NCI-H128 (cell line): ENCODE measurements around the gene CLDN6.
"Not testable (repeated sequence)": the region's sequence is repeated elsewhere in the genome, so short reads cannot be mapped to it uniquely, and the experiment has no call there.

Source experiments
- DNase-seq: peaks from one replicate; lab custom pipeline; 2025; ENCODE audit not compliant: unreplicated experiment; lab: John Stamatoyannopoulos, UW

Gene CLDN6

GRCh38 chr16:3017794-3018506 is at the start of gene CLDN6:
TSS of gene CLDN6 (minus strand) at chr16:3018183. CDS start at chr16:3016021, 2,162 bp downstream.
- DNase-seq: no peak

GRCh38 chr16:3066440-3066748 is 48.4 kb upstream of the CLDN6 start:
- DNase-seq: no peak

- no peak for DNase-seq
Measured at GRCh38 chr16:3065742-3066439, 47.9 kb upstream of the CLDN6 start.

GRCh38 chr16:3065069-3065741 is 47.2 kb upstream of the CLDN6 start, which contains the start of gene IL32:
TSS of gene IL32 (plus strand) at chr16:3065640. CDS start at chr16:3065812, 172 bp downstream.
- DNase-seq: no peak

GRCh38 chr16:3063625-3064386 is 45.8 kb upstream of the CLDN6 start:
- no peak for DNase-seq

GRCh38 chr16:3062553-3062952 is 44.6 kb upstream of the CLDN6 start:
- no peak for DNase-seq

GRCh38 chr16:3060339-3061127 is 42.5 kb upstream of the CLDN6 start:
- no peak for DNase-seq

- DNase-seq: no peak
Measured at GRCh38 chr16:3059723-3060242, 41.8 kb upstream of the CLDN6 start.

GRCh38 chr16:3059041-3059722 is 41.2 kb upstream of the CLDN6 start:
- peak; percentile 32 for DNase-seq

GRCh38 chr16:3058139-3059030 is 40.4 kb upstream of the CLDN6 start:
- DNase-seq: no peak

- DNase-seq: no peak
Measured at GRCh38 chr16:3057181-3058138, 39.5 kb upstream of the CLDN6 start.

- no peak for DNase-seq
Measured at GRCh38 chr16:3056336-3057180, 38.6 kb upstream of the CLDN6 start.

GRCh38 chr16:3055734-3056115 is 37.7 kb upstream of the CLDN6 start:
- DNase-seq: not testable (repeated sequence)

GRCh38 chr16:3054965-3055733 is 37.2 kb upstream of the CLDN6 start:
- no peak for DNase-seq

GRCh38 chr16:3053330-3053710 is 35.3 kb upstream of the CLDN6 start:
- not testable (repeated sequence) for DNase-seq
